Pancreas (tissue), 10 donors: ENCODE results near the gene RGS10. TPM values are rescaled to one million over a fixed set of nuclear protein-coding genes. Genes with fewer than 3 reads are reported as not detected.
"Not testable (repeated sequence)": the region's sequence is repeated elsewhere in the genome, so short reads cannot be mapped to it uniquely, and the experiment has no call there.

Experiments used
- ATAC-seq, 4 donors: fragments of 200-7000 bp; cut with Tn5 transposase; one replicate each; pipeline versions ENCODE4 v1.8.0 to v1.9.1; 2020; ENCODE audit warnings: mild to moderate bottlenecking in 4 of 4, moderate library complexity in 4 of 4
- DNase-seq, 6 donors: peaks; one replicate each; pipeline ENCODE4 v3.0.0-alpha.2; 2020
- FAIRE-seq: peaks from 2 replicates; lab custom pipeline; 2012; peaks lifted over from hg19 to GRCh38; lab: Jason Lieb, UNC
- H3K27ac ChIP-seq, 4 donors: fragments of 200-600 bp; sonication (generic); 1 replicate in 3 of 4; 2 replicates in 1 of 4; pipeline versions ENCODE4 v1.5.0 to v1.8.0; 2020
- H3K27me3 ChIP-seq, 4 donors: fragments of 200-600 bp; one replicate each; pipeline ENCODE4 v1.8.0; 2021
- H3K36me3 ChIP-seq, 3 donors: fragments of 200-600 bp; sonication (generic) in 1 of 3; one replicate each; pipeline versions ENCODE4 v1.5.0 to v1.8.0; 2020 to 2021
- H3K4me1 ChIP-seq, 3 donors: fragments of 200-600 bp; one replicate each; pipeline ENCODE4 v1.8.0; 2021
- H3K4me3 ChIP-seq, 4 donors: fragments of 200-600 bp; sonication (generic) in 2 of 4; one replicate each; pipeline versions ENCODE4 v1.5.0 to v1.8.0; 2020 to 2021
- H3K9me3 ChIP-seq, 4 donors: fragments of 200-600 bp; one replicate each; pipeline ENCODE4 v1.8.0; 2021
- WGBS, 2 donors: extraction: QIAGEN DNeasy Blood & Tissue Kit; methylation state at CpG; one replicate each; pipeline ENCODE4 v1.1.7; 2013; 5-methylcytosine and 5-hydroxymethylcytosine counted together
- intact Hi-C, 3 donors: fragments of 100-400 bp; cut with DNase I; formaldehyde crosslinking; loops; one replicate each; pipeline versions ENCODE4 v1.11.1 to v1.14.2; 2022
- polyA plus RNA-seq, 2 donors: library from polyadenylated mRNA; stranded (reverse); fragments of 200-250 nt; gene quantifications; one replicate each; pipeline ENCODE4 v1.2.3, GENCODE V29; 2013
- total RNA-seq, 6 donors: library from RNA; stranded (reverse); fragmentation: NEBNext Ultra II Directional in 4 of 6; extraction: Animal tissue kit (Norgen Biotek cat#: 25700) in 4 of 6; gene quantifications; one replicate each; pipeline versions ENCODE4 v1.2.1 to v1.2.4, GENCODE V29; 2021 to 2023
- TF ChIP-seq, protein P1 (sequence below), 4 donors: fragments of 200-600 bp; sonication (generic) in 3 of 4; IDR thresholded peaks; one replicate each; pipeline versions ENCODE4 v1.5.0 to v1.8.0; 2021; ENCODE audit warnings: antibody characterized with exemption in 4 of 4
- donor health status: healthy with polysubstance abuse.
- donor health status: DM: no; HTN: no; CAD: no; lungs with moderate emphysema.
- donor health status: DM: no; HTN: no; CAD: no.
- donor health status: control.
- donor health status: control.
- donor health status: Bipolar disorder and iron deficiency.
- donor health status: DM: yes; HTN: yes; CAD: no.
- donor health status: DM: no; HTN: no; CAD: no.
- donor health status: DM: no; HTN: no; CAD: no.
- donor health status: DM: yes; HTN: yes; CAD: no.

The RGS10 gene
- total and polyA plus RNA-seq, 8 donors, result 0.42 to 15.9 (median 4.4) TPM

DNA sequence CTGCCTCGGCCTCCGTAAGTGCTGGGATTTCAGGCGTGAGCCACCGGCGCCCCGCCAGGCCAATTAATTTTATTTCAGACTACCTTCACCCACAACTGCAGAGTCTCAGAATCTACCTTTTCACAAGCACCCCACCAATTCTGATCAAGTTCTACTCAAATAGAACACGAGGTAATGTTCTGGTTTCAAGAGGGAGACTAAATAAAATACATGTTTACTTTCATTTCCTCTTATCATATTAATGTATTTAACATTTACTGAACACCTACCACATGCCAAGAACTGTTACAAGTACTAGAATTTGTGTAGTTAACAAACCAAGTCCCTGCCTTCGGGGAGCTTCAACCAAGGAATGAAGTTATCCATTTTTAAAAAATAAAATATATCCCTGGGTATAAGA lies 25.5 kb upstream of the RGS10 start:
- FAIRE-seq (peak; percentile 32), DNase-seq (no peak), ATAC-seq (no peak)
- Histone ChIP-seq H3K36me3 (peaks cover 0 to 3% (median 0%) of the 10 kb centered on the region in 3 donors), H3K4me3 (no peak overlapping the region), H3K4me1 (no peaks in the 10 kb centered on the region), H3K9me3 (no peaks in the 10 kb centered on the region), H3K27ac (no peak overlapping the region), H3K27me3 (no peaks in the 10 kb centered on the region)
- TF ChIP-seq, protein P1, sequence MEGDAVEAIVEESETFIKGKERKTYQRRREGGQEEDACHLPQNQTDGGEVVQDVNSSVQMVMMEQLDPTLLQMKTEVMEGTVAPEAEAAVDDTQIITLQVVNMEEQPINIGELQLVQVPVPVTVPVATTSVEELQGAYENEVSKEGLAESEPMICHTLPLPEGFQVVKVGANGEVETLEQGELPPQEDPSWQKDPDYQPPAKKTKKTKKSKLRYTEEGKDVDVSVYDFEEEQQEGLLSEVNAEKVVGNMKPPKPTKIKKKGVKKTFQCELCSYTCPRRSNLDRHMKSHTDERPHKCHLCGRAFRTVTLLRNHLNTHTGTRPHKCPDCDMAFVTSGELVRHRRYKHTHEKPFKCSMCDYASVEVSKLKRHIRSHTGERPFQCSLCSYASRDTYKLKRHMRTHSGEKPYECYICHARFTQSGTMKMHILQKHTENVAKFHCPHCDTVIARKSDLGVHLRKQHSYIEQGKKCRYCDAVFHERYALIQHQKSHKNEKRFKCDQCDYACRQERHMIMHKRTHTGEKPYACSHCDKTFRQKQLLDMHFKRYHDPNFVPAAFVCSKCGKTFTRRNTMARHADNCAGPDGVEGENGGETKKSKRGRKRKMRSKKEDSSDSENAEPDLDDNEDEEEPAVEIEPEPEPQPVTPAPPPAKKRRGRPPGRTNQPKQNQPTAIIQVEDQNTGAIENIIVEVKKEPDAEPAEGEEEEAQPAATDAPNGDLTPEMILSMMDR (IDR thresholded peaks at IDR 0.05), result no peak
- 78 to 80% methylated on average over 8 of the region's 8 CpGs for WGBS, 2 donors
- intact Hi-C loops, result no loop called here

DNA sequence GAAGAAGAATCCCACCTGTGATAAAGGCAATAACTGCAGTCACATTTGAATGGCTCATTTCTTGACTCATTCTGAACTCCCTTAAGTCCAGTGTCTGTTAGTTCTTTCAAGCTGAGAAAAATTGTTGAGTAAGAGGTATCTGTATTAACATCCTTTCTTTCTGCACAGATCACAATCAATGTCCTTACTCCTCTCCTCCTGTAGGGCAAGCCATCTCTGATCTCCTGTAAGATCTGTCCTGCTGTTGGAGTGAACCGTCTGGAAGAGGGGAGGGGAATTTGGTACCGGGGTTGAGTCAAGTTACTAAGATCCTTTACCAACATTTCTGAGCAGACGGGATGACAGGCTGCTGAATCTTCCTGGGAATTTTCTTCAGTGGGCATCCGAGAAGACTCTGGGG lies 19.6 kb upstream of the RGS10 start:
- intact Hi-C loops, result no loop called here
- no peak for DNase-seq
- TF ChIP-seq, protein P1 (IDR thresholded peaks at IDR 0.05), result no peak
- Histone ChIP-seq H3K27ac (no peak overlapping the region), H3K9me3 (no peaks in the 10 kb centered on the region), H3K4me1 (no peaks in the 10 kb centered on the region), H3K36me3 (no peaks in the 10 kb centered on the region), H3K4me3 (no peak overlapping the region), H3K27me3 (no peaks in the 10 kb centered on the region)
- no peak for FAIRE-seq
- no peak for ATAC-seq
- WGBS, 2 donors, result 80 to 81% methylated on average over 4 of the region's 4 CpGs

DNA sequence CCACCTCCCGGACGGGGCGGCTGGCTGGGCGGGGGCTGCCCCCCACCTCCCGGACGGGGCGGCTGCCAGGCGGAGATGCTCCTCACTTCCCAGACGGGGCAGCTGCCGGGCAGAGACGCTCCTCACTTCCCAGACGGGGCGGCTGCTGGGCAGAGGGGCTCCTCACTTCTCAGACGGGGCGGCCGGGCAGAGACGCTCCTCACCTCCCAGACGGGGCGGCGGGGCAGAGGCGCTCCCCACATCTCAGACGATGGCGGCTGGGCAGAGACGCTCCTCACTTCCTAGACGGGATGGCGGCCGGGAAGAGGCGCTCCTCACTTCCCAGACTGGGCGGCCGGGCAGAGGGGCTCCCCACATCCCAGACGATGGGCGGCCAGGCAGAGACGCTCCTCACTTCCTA lies 17.0 kb upstream of the RGS10 start:
- H3K27ac ChIP-seq, H3K4me1 ChIP-seq, H3K36me3 ChIP-seq, ATAC-seq, H3K4me3 ChIP-seq, intact Hi-C loops, FAIRE-seq, H3K27me3 ChIP-seq, H3K9me3 ChIP-seq, DNase-seq: not testable (repeated sequence)
- 90 to 96% methylated on average over 20 to 33 of the region's 33 CpGs for WGBS, 2 donors

DNA sequence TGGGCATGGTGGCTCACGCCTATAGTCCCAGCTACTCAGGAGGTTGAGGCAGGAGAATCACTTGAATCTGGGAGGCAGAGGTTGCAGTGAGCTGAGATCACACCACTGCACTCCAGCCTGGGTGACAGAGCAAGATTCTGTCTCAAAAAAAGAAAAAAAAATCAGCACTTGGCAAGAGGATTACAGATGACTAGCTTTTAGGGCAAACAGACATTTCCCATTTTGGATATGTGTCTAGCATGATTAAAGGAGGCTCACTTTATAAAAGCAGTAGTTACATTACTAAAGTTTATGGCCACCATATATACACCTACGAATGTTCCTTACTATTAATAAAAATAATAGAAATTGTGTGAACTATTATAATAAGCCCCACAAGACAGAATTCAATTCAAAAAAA lies 13.6 kb upstream of the RGS10 start:
- H3K27me3 ChIP-seq, intact Hi-C loops, H3K9me3 ChIP-seq, DNase-seq, H3K4me3 ChIP-seq, H3K36me3 ChIP-seq, H3K4me1 ChIP-seq, FAIRE-seq, H3K27ac ChIP-seq, ATAC-seq: not testable (repeated sequence)
- WGBS, 2 donors, result 83 to 87% methylated on average over 2 of the region's 2 CpGs

DNA sequence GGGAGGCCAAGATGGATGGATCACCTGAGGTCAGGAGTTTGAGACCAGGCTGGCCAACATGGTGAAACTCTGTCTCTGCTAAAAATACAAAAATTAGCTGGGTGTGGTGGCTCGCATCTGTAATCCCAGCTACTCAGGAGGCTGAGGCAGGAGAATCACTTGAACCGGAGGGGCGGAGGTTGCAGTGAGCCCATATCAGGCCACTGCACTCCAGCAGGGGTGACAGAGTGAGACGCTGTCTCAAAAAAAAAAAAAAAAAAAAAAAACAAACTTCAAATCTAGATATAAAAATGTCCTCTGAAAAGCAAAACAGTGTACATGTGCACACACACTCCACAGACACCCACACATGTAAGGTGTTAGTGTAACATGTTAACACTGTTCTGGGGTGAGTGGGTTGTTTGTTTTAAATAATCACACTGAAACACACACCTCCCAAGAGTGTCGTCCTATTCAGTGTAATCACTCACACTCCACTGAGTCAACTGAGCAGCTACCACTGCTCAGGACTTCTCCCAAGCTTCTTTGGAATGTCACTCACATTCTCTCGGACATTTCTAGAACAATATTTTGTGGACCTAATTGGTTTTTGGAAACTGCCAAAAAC lies 12.8 kb upstream of the RGS10 start:
- intact Hi-C loops, result no loop called here
- no peaks in the 10 kb centered on the region for H3K27me3 ChIP-seq
- 88% methylated on average over 6 of the region's 6 CpGs for WGBS, 2 donors

DNA sequence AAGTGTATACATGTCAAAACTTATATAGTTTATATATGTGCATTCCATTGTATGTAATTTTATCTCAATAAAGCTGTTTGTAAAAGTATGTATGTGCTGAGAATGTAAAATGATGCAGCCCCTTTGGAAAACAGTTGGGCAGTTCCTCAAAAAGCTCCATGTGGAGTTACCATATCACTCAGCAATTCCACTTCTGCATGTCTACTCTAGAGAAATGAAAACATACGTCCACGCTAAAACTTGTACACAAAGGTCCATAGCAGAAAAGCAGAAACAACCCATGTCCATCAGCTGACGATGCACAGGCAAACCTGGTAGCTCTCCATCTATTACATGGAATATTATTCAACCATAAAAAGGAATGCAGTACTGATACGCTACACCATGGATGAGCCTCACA lies 8.3 kb upstream of the RGS10 start:
- Histone ChIP-seq H3K4me3 (no peak overlapping the region), H3K9me3 (no peaks in the 10 kb centered on the region), H3K36me3 (no peaks in the 10 kb centered on the region), H3K4me1 (no peaks in the 10 kb centered on the region), H3K27ac (no peak overlapping the region), H3K27me3 (no peaks in the 10 kb centered on the region)
- DNase-seq, result no peak
- TF ChIP-seq, protein P1 (IDR thresholded peaks at IDR 0.05), result no peak
- FAIRE-seq, result no peak
- WGBS, 2 donors, result 71 to 82% methylated on average over 4 of the region's 4 CpGs
- intact Hi-C loops, result no loop called here
- ATAC-seq, result peak in 1 of 4 donors; percentile 23

More for the DNA sequence above, 12.8 kb upstream of the RGS10 start:
- no peak for FAIRE-seq
- H3K27ac ChIP-seq, result no peak overlapping the region
- H3K4me1 ChIP-seq, result no peaks in the 10 kb centered on the region
- H3K9me3 ChIP-seq, result no peaks in the 10 kb centered on the region
- no peak for DNase-seq
- TF ChIP-seq, protein P1 (IDR thresholded peaks at IDR 0.05), result no peak
- no peaks in the 10 kb centered on the region for H3K36me3 ChIP-seq
- H3K4me3 ChIP-seq, result no peak overlapping the region
- ATAC-seq, result no peak
